NCI-H2029 (cell line): ENCODE measurements around the gene EML1.
A peak's percentile ranks its signal among the peaks of the same experiment; 100 is the strongest.

ENCODE experiments used
- DNase-seq: peaks from one replicate; lab custom pipeline; 2025; lab: John Stamatoyannopoulos, UW

EML1 gene

GRCh38 chr14:99966912-99967311, 173.7 kb downstream of the EML1 start:
- DNase-seq = no peak

- DNase-seq = no peak
Measured at GRCh38 chr14:99968191-99968920, 175.1 kb downstream of the EML1 start.

GRCh38 chr14:99968941-99969340, 175.7 kb downstream of the EML1 start:
- no peak for DNase-seq

- no peak for DNase-seq
Measured at GRCh38 chr14:99969673-99970322, 176.6 kb downstream of the EML1 start.

GRCh38 chr14:99971087-99971940, 178.1 kb downstream of the EML1 start:
- DNase-seq = peak; percentile 70

- DNase-seq = no peak
Measured at GRCh38 chr14:99971941-99972747, 178.9 kb downstream of the EML1 start.

- DNase-seq = no peak
Measured at GRCh38 chr14:99972748-99973466, 179.7 kb downstream of the EML1 start.

GRCh38 chr14:99975190-99975589, 182.0 kb downstream of the EML1 start:
- DNase-seq = no peak

- DNase-seq = no peak
Measured at GRCh38 chr14:99976021-99976420, 182.8 kb downstream of the EML1 start.

- no peak for DNase-seq
Measured at GRCh38 chr14:99976681-99977080, 183.5 kb downstream of the EML1 start.

GRCh38 chr14:99980299-99980698, 187.1 kb downstream of the EML1 start:
- no peak for DNase-seq

GRCh38 chr14:99981806-99982205, 188.6 kb downstream of the EML1 start:
- no peak for DNase-seq

GRCh38 chr14:99982537-99983250, 189.5 kb downstream of the EML1 start:
- peak; percentile 14 for DNase-seq

GRCh38 chr14:99983251-99984015, 190.2 kb downstream of the EML1 start:
- DNase-seq = no peak

- no peak for DNase-seq
Measured at GRCh38 chr14:99984036-99984435, 190.8 kb downstream of the EML1 start.

GRCh38 chr14:99986396-99986795, 193.2 kb downstream of the EML1 start:
- no peak for DNase-seq

- no peak for DNase-seq
Measured at GRCh38 chr14:99989032-99989431, 195.8 kb downstream of the EML1 start.

GRCh38 chr14:99990268-99991170, 197.3 kb downstream of the EML1 start:
- DNase-seq = no peak

GRCh38 chr14:99991331-99991730, 198.1 kb downstream of the EML1 start:
- no peak for DNase-seq
